Stimulated activated CD4-positive, alpha-beta T cell treated with anti-CD3 and anti-CD28 coated beads, Interleukin-2, amount 100 ng/mL, for 48 hours (primary cell): Measurements from ENCODE around the gene PI4K2A.

Source experiments
- DNase-seq, 2 donors: peaks; one replicate each; pipeline ENCODE4 v3.0.0-alpha.2; 2020

The PI4K2A gene

GRCh38 chr10:97708167-97708566 lies 67.7 kb downstream of the PI4K2A start:
- DNase-seq, result no peak

- DNase-seq, result peak; percentile 32 to 47
Measured at GRCh38 chr10:97708976-97709946, 68.8 kb downstream of the PI4K2A start.

DNA sequence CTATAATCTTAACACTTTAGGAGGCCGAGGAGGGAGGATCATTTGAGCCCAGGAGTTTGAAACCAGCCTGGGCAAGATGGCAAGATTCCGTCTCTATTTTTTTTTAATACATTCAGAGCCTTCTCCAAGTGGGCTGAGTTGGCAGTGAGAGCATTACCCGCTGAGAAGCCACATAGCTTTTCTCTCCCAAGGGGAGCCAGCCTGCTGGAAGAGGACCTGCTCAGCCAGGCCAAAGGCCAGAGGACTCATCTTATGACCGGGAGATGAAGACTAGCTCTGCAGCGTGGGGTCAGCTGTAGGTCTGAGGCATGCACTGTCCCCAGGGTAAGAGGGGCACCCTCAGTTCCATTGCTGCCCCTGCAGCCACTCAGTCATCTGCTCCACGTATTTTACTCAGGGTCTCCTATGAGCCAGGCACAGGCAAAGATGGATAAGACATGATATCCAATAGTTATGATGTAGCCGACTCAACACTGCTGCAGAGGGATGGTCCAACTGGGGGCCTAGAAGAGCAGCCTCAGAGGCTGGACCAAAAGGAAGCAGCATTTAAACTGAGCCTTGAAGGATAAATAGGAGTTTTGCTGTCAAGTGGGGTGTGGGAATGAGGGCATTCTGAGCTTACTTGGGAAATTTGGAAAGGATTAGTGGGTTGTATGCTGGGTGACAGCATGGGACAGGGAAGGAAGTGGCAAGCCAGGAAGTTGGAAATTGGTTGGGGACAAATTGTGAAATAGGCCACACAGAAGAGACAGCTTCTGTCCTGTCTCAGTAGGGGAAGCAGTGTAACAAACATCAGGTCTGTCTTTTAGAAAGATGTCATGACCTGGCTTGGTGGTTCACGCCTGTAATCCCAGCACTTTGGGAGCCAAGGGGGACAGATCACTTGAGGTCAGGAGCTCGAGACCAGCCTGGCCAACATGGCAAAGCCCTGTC lies 71.4 kb downstream of the PI4K2A start:
- DNase-seq, result no peak

DNA sequence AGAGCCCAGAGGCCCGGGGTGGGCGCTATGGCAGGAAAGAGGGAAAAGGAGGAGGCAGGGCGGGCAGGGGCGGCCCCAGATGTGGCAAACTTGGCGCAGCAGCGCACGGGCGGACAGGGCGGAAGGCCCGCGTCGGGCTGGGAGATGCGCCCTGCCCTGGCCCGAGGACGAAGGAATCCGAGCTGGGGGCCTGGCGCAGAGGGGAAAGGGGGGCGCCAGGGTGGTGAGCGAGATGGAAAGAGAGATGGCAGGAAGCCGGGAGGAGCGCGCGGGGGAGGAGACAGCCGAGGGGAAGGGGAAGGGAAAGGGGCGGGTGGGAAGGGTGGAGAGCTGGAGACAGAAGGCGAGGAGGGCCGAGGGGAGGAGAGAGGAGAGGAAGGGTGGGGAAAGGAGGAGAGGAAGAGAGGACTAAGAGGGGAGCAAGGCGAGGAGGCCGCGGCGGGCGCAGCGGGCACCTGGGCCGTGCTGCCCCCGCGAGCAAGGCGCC lies 72.9 kb downstream of the PI4K2A start, which contains the start of gene MARVELD1:
Gene MARVELD1 (plus strand): TSS at position 392 of the 487 bp plus-strand sequence. CDS start 147 bp downstream, outside the sequence.
- no peak for DNase-seq

DNA sequence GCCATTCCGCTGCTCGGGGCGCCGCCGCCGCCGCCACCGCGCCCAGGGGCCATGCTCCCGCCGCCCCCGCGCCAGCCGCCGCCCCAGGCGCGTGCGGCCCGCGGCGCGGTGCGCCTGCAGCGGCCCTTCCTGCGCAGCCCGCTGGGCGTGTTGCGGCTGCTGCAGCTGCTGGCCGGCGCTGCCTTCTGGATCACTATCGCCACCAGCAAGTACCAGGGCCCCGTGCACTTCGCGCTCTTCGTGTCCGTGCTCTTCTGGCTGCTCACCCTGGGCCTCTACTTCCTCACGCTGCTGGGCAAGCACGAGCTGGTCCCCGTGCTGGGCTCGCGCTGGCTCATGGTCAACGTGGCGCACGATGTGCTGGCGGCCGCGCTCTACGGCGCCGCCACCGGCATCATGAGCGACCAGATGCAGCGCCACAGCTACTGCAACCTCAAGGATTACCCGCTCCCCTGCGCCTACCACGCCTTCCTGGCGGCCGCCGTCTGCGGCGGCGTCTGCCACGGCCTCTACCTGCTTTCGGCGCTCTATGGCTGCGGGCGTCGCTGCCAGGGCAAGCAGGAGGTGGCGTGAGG lies 73.4 kb downstream of the PI4K2A start:
- peak; percentile 40 to 44 for DNase-seq

DNA sequence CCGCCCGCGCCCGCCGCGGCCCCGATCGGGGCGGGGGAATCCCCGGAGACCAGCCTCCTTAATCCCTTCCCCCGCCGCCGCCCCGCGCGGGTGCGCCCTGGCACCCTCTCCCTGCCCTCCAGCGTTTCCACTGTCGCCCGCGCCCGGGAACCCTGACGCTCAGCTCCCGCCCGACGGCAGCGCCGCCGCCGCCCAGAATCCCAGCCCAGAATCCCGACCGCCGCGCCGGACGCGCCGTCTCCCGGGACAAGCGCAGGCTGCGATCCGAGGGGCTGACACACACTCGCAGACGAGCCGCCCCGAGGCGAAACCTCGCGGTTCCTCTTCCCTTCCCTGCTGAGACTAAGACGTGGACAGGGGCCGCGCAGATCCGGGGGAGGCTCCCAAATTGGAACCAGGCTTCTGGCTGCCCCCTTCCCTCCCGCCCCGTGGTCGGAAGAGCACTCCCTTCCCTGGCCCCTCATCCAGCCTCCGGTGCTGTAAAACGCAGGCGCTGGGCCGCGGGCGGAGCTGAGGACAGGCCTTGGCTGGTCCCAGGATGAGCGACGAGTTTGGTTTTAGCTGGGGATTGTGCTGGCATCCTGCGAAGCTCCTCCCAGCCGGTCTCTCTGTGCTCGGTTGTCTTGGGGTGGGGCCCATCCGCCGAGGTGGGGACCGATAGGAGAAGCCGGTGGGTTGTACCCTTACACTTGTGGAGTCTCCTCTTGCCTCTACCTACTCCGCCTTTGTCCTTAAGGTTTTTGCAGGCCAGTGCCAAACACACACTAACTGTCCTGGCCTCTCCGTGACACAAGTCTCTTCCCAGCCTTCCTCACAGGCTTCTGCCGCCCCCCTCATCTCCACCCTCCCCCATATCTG lies 74.2 kb downstream of the PI4K2A start:
- DNase-seq, result peak in 1 of 2 donors; percentile 17

GRCh38 chr10:97715259-97715874 lies 74.9 kb downstream of the PI4K2A start:
- DNase-seq, result no peak

DNA sequence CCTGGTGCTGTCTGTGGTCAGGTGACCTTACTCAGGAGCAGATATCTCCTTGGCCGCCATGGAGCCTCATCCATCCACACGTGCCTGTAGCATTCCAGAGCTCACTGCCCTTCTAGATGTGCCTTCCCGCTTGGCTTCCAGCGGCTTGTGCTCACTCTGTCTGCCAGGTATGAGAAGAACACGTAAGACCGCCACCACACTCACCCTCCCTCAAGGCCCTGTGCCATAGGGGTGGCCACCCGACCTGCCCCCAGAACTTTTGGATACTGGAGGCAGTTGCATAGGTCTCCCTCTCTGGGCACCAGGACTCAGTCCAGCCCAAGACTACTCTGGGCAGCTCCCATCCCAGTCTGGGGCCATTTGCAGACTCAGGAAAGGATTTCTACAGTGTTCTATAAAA lies 77.2 kb downstream of the PI4K2A start:
- DNase-seq, result no peak

DNA sequence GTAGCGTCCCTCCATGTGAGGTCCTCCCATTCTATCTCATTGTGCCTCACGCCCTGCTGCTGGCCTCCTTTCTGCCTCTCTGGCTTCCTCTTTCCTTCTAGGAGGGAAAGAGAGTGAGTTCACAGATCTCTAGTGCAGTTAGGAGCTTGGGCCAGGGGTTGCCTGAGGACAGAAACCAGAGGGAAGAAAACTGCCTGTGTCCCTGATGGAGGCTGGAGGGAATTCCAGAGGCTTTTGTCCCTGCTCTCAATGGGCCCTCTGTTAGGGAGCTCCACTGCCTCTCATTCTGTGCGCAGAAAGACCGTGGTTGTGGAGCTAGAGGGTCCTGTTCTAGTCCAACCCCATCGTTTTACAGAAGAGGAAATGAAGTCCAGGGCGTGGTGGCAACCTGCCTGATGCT lies 77.7 kb downstream of the PI4K2A start:
- no peak for DNase-seq

DNA sequence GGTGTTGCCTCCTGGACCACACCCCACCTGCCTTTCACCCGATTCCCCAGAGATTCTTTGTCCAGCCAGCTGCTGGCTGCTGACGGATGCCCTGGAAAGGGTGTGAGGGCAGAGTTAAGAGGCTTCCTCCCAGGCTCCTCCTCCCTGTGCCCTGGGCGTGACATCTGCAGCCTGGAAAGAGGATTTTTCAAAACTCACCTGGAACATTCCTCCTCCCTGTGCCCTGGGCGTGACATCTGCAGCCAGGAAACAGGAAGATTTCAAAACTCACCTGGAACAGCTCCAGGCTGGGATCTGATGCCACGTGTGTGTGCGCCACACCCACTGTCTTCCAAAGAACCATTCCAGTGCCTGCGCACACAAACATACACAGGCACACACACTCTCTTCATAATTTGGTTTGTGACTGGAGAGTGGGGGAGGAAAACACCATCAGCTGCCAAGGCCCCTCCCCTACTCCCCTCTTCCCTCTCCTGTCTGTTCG lies 78.2 kb downstream of the PI4K2A start:
- DNase-seq, result no peak

GRCh38 chr10:97719602-97720001 lies 79.1 kb downstream of the PI4K2A start:
- DNase-seq, result no peak

GRCh38 chr10:97721871-97722780 lies 81.7 kb downstream of the PI4K2A start:
- DNase-seq, result no peak

- DNase-seq, result no peak
Measured at GRCh38 chr10:97723001-97723400, 82.5 kb downstream of the PI4K2A start.

DNA sequence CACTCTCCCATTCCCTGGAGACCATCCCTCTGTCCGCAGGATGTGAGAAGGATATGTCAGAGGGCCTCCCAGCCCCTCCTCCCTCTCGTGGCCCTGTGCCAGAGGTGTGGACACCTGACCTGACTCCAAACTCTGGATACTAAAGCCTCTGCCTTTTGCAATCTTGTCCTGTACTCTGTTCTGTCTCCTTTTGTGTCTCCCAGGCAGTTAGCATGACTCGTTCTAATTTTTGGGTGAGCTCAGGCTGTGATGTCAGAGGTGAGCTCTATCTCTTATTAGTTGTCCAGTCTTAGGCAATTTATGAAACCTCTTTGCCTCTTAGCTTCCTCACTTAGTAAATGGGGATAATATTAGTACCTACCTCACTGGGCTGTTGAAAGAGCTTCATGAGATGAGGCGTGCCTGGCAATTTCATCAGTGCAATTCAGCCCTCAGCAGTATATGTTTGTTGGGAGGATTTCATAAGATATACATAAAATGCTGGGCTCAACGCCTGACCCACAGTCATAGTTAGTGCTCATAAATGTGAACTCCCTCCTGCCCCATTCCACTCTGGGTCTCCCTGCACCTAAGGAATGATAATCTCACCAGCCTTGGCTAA lies 84.0 kb downstream of the PI4K2A start:
- no peak for DNase-seq
